Measurements from ENCODE around the gene KIF5C.

DNA sequence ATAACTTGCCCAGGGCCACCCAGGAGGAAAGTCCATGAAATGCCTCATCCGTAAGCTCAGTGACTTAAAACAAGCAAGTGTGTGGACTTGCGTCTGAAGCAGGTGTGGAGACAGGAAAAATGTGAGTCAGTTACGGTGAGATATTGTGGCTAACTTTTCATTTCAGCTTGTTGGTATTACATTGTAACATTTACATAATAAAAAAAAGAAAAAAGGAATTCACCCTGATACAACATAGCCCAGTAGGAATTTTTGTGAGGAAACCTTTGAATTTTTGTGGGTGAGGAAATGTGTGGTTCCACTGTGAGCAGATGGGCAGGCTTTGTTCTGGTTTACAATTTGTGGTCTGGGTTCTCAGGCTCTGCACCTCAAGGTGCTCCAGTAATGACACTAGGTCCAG, 129.8 kb downstream of the KIF5C start:
- TF ChIP-seq, protein P1, sequence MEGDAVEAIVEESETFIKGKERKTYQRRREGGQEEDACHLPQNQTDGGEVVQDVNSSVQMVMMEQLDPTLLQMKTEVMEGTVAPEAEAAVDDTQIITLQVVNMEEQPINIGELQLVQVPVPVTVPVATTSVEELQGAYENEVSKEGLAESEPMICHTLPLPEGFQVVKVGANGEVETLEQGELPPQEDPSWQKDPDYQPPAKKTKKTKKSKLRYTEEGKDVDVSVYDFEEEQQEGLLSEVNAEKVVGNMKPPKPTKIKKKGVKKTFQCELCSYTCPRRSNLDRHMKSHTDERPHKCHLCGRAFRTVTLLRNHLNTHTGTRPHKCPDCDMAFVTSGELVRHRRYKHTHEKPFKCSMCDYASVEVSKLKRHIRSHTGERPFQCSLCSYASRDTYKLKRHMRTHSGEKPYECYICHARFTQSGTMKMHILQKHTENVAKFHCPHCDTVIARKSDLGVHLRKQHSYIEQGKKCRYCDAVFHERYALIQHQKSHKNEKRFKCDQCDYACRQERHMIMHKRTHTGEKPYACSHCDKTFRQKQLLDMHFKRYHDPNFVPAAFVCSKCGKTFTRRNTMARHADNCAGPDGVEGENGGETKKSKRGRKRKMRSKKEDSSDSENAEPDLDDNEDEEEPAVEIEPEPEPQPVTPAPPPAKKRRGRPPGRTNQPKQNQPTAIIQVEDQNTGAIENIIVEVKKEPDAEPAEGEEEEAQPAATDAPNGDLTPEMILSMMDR (IDR thresholded peaks at IDR 0.05; ENCODE audit: borderline replicate concordance, extremely low read depth, low read length, poor library complexity, severe bottlenecking): no peak
- TF ChIP-seq EZH2 (IDR thresholded peaks at IDR 0.05; ENCODE audit: borderline replicate concordance, low read depth, low read length, severe bottlenecking): no peak
